Activated CD8-positive, alpha-beta T cell treated with anti-CD3 and anti-CD28 coated beads, Interleukin-2, amount 10 ng/mL, durations not matched to agents 7 days and 5 days (primary cell): ENCODE measurements around the gene PERM1. TPM values are rescaled to one million over a fixed set of nuclear protein-coding genes. Genes with fewer than 3 reads are reported as not detected.

ENCODE experiments used
- ATAC-seq: fragments of 150-1000 bp; cut with Tn5 transposase; one replicate; pipeline ENCODE4 v1.10.0; 2021; ENCODE audit warnings: moderate library complexity
- CTCF ChIA-PET: fragments of 350-600 bp; sonication (Branson Sonifier 250); formaldehyde crosslinking; loops from one replicate; lab custom pipeline; 2021; ENCODE audit warnings: antibody characterized with exemption; lab: Charles Lee
- POLR2A ChIA-PET: fragments of 350-600 bp; sonication (Branson Sonifier 250); formaldehyde crosslinking; loops from one replicate; lab custom pipeline; 2021; ENCODE audit warnings: antibody characterized with exemption; lab: Charles Lee
- DNase-seq: peaks from one replicate; pipeline ENCODE4 v3.0.0-alpha.2; 2020
- H3K27ac Mint-ChIP-seq: one replicate; pipeline ENCODE4 v1.8.0; 2021; ENCODE audit warnings: mild to moderate bottlenecking, mixed read lengths
- H3K27me3 Mint-ChIP-seq: one replicate; pipeline ENCODE4 v1.8.0; 2021; ENCODE audit warnings: low read depth, mixed read lengths
- H3K36me3 Mint-ChIP-seq: one replicate; pipeline ENCODE4 v1.8.0; 2021; ENCODE audit warnings: low read depth, mixed read lengths
- H3K4me1 Mint-ChIP-seq: one replicate; pipeline ENCODE4 v1.8.0; 2021; ENCODE audit warnings: low read depth, mixed read lengths
- H3K4me3 Mint-ChIP-seq: one replicate; pipeline ENCODE4 v1.8.0; 2021; ENCODE audit warnings: mild to moderate bottlenecking, mixed read lengths
- H3K9me3 Mint-ChIP-seq: one replicate; pipeline ENCODE4 v1.8.0; 2022; ENCODE audit warnings: mixed read lengths; ENCODE audit not compliant: insufficient read depth
- total RNA-seq, 2 experiments: library from RNA; stranded (reverse); gene quantifications; one replicate each; pipeline ENCODE4 v1.2.3, GENCODE V29; 2021

The PERM1 gene
- total RNA-seq, 2 experiments from 2014 or later = not detected

GRCh38 chr1:929712-930632 lies 51.9 kb downstream of the PERM1 start:
- ATAC-seq = no peak
- POLR2A ChIA-PET = no interaction called here
- Mint-ChIP-seq H3K4me1 (peaks cover 12% of the 10 kb centered on the region), H3K27me3 (peaks cover 27% of the 10 kb centered on the region), H3K9me3 (no peaks in the 10 kb centered on the region), H3K36me3 (no peaks in the 10 kb centered on the region), H3K27ac (no peak overlapping the region), H3K4me3 (no peak overlapping the region)
- DNase-seq = no peak
- CTCF ChIA-PET = interaction anchor here (0.8 kb wide), 1 partner anchor 24 kb away, joined by 3 read pairs; no protein-coding TSS in a partner anchor

- H3K27me3 Mint-ChIP-seq = peaks cover 26% of the 10 kb centered on the region
- DNase-seq (no peak), ATAC-seq (no peak)
- POLR2A ChIA-PET = no interaction called here
- CTCF ChIA-PET = interaction anchor here (0.8 to 1.1 kb wide), 2 partner anchors 13 to 23 kb away, joined by 3 read pairs; no protein-coding TSS in a partner anchor
- no peaks in the 10 kb centered on the region for H3K36me3 Mint-ChIP-seq
- H3K4me3 Mint-ChIP-seq = no peak overlapping the region
- H3K9me3 Mint-ChIP-seq = no peaks in the 10 kb centered on the region
- no peak overlapping the region for H3K27ac Mint-ChIP-seq
- H3K4me1 Mint-ChIP-seq = peaks cover 12% of the 10 kb centered on the region
Observed at GRCh38 chr1:928825-929661, 52.9 kb downstream of the PERM1 start.

- POLR2A ChIA-PET = no interaction called here
- CTCF ChIA-PET = no interaction called here
- no peak overlapping the region for H3K27ac Mint-ChIP-seq
- H3K4me1 Mint-ChIP-seq = peaks cover 17% of the 10 kb centered on the region
- peaks cover 32% of the 10 kb centered on the region for H3K27me3 Mint-ChIP-seq
- DNase-seq (no peak), ATAC-seq (no peak)
- no peaks in the 10 kb centered on the region for H3K9me3 Mint-ChIP-seq
- H3K36me3 Mint-ChIP-seq = no peaks in the 10 kb centered on the region
- no peak overlapping the region for H3K4me3 Mint-ChIP-seq
Observed at GRCh38 chr1:927748-928147, 54.1 kb downstream of the PERM1 start.

GRCh38 chr1:927234-927633 lies 54.7 kb downstream of the PERM1 start:
- CTCF ChIA-PET = no interaction called here

GRCh38 chr1:925561-926421 lies 56.1 kb downstream of the PERM1 start:
- Mint-ChIP-seq H3K4me1 (peaks cover 19% of the 10 kb centered on the region), H3K9me3 (no peaks in the 10 kb centered on the region), H3K27me3 (peaks cover 43% of the 10 kb centered on the region), H3K4me3 (no peak overlapping the region), H3K36me3 (no peaks in the 10 kb centered on the region), H3K27ac (no peak overlapping the region)
- DNase-seq (no peak), ATAC-seq (no peak)
- CTCF ChIA-PET = no interaction called here
- POLR2A ChIA-PET = no interaction called here

More at GRCh38 chr1:927234-927633, 54.7 kb downstream of the PERM1 start:
- POLR2A ChIA-PET = no interaction called here
- no peak for ATAC-seq
- Mint-ChIP-seq H3K9me3 (no peaks in the 10 kb centered on the region), H3K27me3 (peaks cover 36% of the 10 kb centered on the region), H3K36me3 (no peaks in the 10 kb centered on the region), H3K4me3 (no peak overlapping the region), H3K4me1 (peaks cover 19% of the 10 kb centered on the region), H3K27ac (no peak overlapping the region)
- no peak for DNase-seq

Other genes starting within 250 kb of the PERM1 start
- not detected for gene SAMD11, start 58.2 kb downstream of the PERM1 start, total RNA-seq
- 10 to 100 TPM; 61.7 to 68.7 TPM for gene NOC2L, start 22.8 kb downstream of the PERM1 start, total RNA-seq
- 10 to 100 TPM; 24.4 to 27.7 TPM for gene KLHL17, start 21.5 kb downstream of the PERM1 start, total RNA-seq
- 1 to 10 TPM; 1.7 to 2.2 TPM for gene PLEKHN1, start 15.6 kb downstream of the PERM1 start, total RNA-seq
- under 1 TPM; 0.45 to 0.50 TPM for gene HES4, start 18.0 kb upstream of the PERM1 start, total RNA-seq
- 100 to 1,000 TPM; 385 to 413 TPM for gene ISG15, start 31.4 kb upstream of the PERM1 start, total RNA-seq
- 10 to 100 TPM; 12.4 to 14.6 TPM for gene AGRN, start 38.0 kb upstream of the PERM1 start, total RNA-seq
- gene RNF223, start 92.2 kb upstream of the PERM1 start, total RNA-seq = not detected
- 10 to 100 TPM; 24.5 to 26.8 TPM for gene C1orf159, start 134.0 kb upstream of the PERM1 start, total RNA-seq
- gene TTLL10, start 191.8 kb upstream of the PERM1 start, total RNA-seq = under 1 TPM; 0.63 to 0.90 TPM
- 10 to 100 TPM; 17.5 to 18.8 TPM for gene TNFRSF18, start 224.5 kb upstream of the PERM1 start, total RNA-seq
- gene TNFRSF4, start 232.1 kb upstream of the PERM1 start, total RNA-seq = 1 to 10 TPM; 1.6 to 2.9 TPM
- 10 to 100 TPM; 96.9 to 99.3 TPM for gene SDF4, start 249.9 kb upstream of the PERM1 start, total RNA-seq